Caco-2 (cell line): ENCODE results near the gene MRAP. TPM values are rescaled to one million over a fixed set of nuclear protein-coding genes. Genes with fewer than 3 reads are reported as not detected.

Experiments used
- BruUV-seq: library from RNA; stranded (reverse); fragments of 400-500 nt; replicated peaks from 2 replicates; lab custom pipeline; 2021; lab: Mats Ljungman, UMichigan
- CTCF ChIA-PET: fragments of 300-600 bp; sonication (Branson Sonifier 250); formaldehyde crosslinking; loops from one replicate; lab custom pipeline; 2022; ENCODE audit warnings: antibody characterized with exemption; lab: Charles Lee
- POLR2A ChIA-PET: fragments of 300-600 bp; sonication (Branson Sonifier 250); formaldehyde crosslinking; loops from one replicate; lab custom pipeline; 2022; ENCODE audit warnings: antibody characterized with exemption; lab: Charles Lee
- DNase-seq, 2 experiments: peaks; one replicate each; pipeline versions ENCODE4 v3.0.0 to v3.0.0-alpha.2; 2020 to 2022
- H3K27me3 ChIP-seq: replicated peaks from 2 replicates; pipeline ENCODE4 v1.6.0; 2011; ENCODE audit warnings: low read length; ENCODE audit not compliant: control insufficient read depth, insufficient read depth
- H3K36me3 ChIP-seq: 2 replicates; pipeline ENCODE4 v1.5.1; 2011; ENCODE audit warnings: low read length; ENCODE audit not compliant: control insufficient read depth, insufficient read depth
- H3K4me1 ChIP-seq: fragments of 250-450 bp; sonication (Bioruptor Pico); 2 replicates; pipeline ENCODE4 v1.5.1; 2020; ENCODE audit warnings: mild to moderate bottlenecking
- H3K4me3 ChIP-seq: 2 replicates; pipeline ENCODE4 v1.5.1; 2011; ENCODE audit warnings: low read depth, mild to moderate bottlenecking, control low read depth, low read length
- H3K9me3 ChIP-seq: fragments of 250-450 bp; sonication (Bioruptor Pico); 2 replicates; pipeline ENCODE4 v1.5.1; 2020; ENCODE audit warnings: mild to moderate bottlenecking, moderate library complexity
- H3K27ac Mint-ChIP-seq: one replicate; pipeline ENCODE4 v1.8.0; 2022; ENCODE audit warnings: mixed read lengths; ENCODE audit not compliant: unreplicated experiment
- H3K27me3 Mint-ChIP-seq: one replicate; pipeline ENCODE4 v1.8.0; 2022; ENCODE audit warnings: mixed read lengths; ENCODE audit not compliant: insufficient read depth, unreplicated experiment
- H3K36me3 Mint-ChIP-seq: one replicate; pipeline ENCODE4 v1.8.0; 2022; ENCODE audit warnings: mild to moderate bottlenecking, mixed read lengths; ENCODE audit not compliant: insufficient read depth, unreplicated experiment
- H3K4me1 Mint-ChIP-seq: one replicate; pipeline ENCODE4 v1.8.0; 2022; ENCODE audit warnings: low read depth, mixed read lengths; ENCODE audit not compliant: unreplicated experiment
- H3K4me3 Mint-ChIP-seq: one replicate; pipeline ENCODE4 v1.8.0; 2022; ENCODE audit warnings: mild to moderate bottlenecking, moderate library complexity, mixed read lengths; ENCODE audit not compliant: unreplicated experiment
- H3K9me3 Mint-ChIP-seq: one replicate; pipeline ENCODE4 v1.8.0; 2022; ENCODE audit warnings: mixed read lengths; ENCODE audit not compliant: unreplicated experiment
- CTCF ChIP-seq, 2 experiments: fragments of 200-600 bp in 1 of 2; IDR thresholded peaks; 1 replicate in 1 of 2; 2 replicates in 1 of 2; pipeline versions ENCODE4 v1.5.1 to v1.8.0; 2011 to 2022; ENCODE audit warnings: antibody characterized with exemption in 1 of 2, control low read depth in 1 of 2, inconsistent platforms in 1 of 2, low read depth in 1 of 2, low read length in 1 of 2, mild to moderate bottlenecking in 1 of 2, moderate library complexity in 1 of 2; ENCODE audit not compliant: insufficient read depth in 1 of 2, severe bottlenecking in 1 of 2, unreplicated experiment in 1 of 2
- intact Hi-C: fragments of 100-400 bp; cut with micrococcal nuclease; formaldehyde crosslinking; loops from one replicate; pipeline ENCODE4 v1.10.0; 2022; ENCODE audit not compliant: unreplicated experiment
- total RNA-seq: library from RNA; stranded (reverse); gene quantifications from 2 replicates; pipeline ENCODE4 v1.2.3, GENCODE V29; 2022

The MRAP gene
- total RNA-seq, 1 experiment from 2014 or later = not detected

- TF ChIP-seq CTCF (IDR thresholded peaks at IDR 0.05; ENCODE audit: insufficient read depth in 1 of 2, low read depth in 1 of 2, low read length in 1 of 2, severe bottlenecking in 1 of 2, unreplicated experiment in 1 of 2) = no peak
- no TSS peak for BruUV-seq
- no peaks in the 10 kb centered on the region for H3K27me3 ChIP-seq
- H3K27ac Mint-ChIP-seq = peak overlapping the region; percentile 43
- no peaks in the 10 kb centered on the region for H3K27me3 Mint-ChIP-seq
- H3K4me1 ChIP-seq = no peaks in the 10 kb centered on the region
- intact Hi-C loops = no loop called here
- no peak overlapping the region for H3K4me3 ChIP-seq
- no peak overlapping the region for H3K4me3 Mint-ChIP-seq
- ChIA-PET CTCF (no interaction called here), POLR2A (no interaction called here)
- H3K4me1 Mint-ChIP-seq = no peaks in the 10 kb centered on the region
- peaks cover 65% of the 10 kb centered on the region for H3K36me3 Mint-ChIP-seq
- no peaks in the 10 kb centered on the region for H3K9me3 Mint-ChIP-seq
- no peak for DNase-seq
- H3K9me3 ChIP-seq = no peaks in the 10 kb centered on the region
- peaks cover 7% of the 10 kb centered on the region for H3K36me3 ChIP-seq
Observed at GRCh38 chr21:32360401-32360975, 61.8 kb downstream of the MRAP start.

Other genes starting within 250 kb of the MRAP start
- gene MIS18A, start 19.8 kb upstream of the MRAP start, total RNA-seq = 22.9 and 27.5 TPM in 2 replicates
- 17.1 and 21.1 TPM in 2 replicates for gene URB1, start 94.2 kb downstream of the MRAP start, total RNA-seq
- gene EVA1C, start 113.9 kb downstream of the MRAP start, total RNA-seq = not detected in 2 replicates